PC-3 (cell line): ENCODE measurements around the gene ARID5B.

Experiments
- CTCF ChIP-seq: fragments of 300-600 bp; sonication (generic); conservative IDR thresholded peaks from 2 replicates; pipeline ENCODE4 v1.5.1; 2017; ENCODE audit warnings: antibody characterized with exemption, low read depth, mild to moderate bottlenecking, low read length
- EZH2 ChIP-seq: fragments of 300-600 bp; sonication (generic); IDR thresholded peaks from one replicate; pipeline ENCODE4 v1.6.1; 2017; ENCODE audit warnings: antibody characterized with exemption, mild to moderate bottlenecking, low read length; ENCODE audit not compliant: unreplicated experiment

DNA sequence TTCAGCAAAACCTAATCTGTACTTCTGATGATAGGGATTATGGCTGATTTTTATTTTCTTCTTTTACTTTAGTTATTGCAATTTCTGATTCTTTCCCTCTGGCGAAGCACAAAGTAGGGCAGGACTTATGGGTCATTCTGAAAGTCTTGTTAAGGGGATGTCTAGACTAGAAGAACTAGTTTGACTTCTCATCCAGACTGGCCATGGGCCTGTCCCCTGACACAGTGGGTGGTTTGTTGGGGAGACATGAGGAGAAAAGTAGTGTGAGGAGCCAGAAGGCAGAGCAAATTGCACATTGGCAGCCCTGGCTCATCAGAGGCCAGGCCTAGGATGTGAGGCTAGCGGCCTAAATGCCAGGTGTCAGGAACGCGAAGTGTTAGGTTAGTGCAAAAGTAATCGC, 214.3 kb downstream of the ARID5B start:
- TF ChIP-seq CTCF (no peak), EZH2 (no peak)
